PC-9 (cell line): Measurements from ENCODE around the gene SELENOI. TPM values are rescaled to one million over a fixed set of nuclear protein-coding genes. Genes with fewer than 3 reads are reported as not detected.

Source experiments
- BruUV-seq: library from RNA; stranded (reverse); fragments of 400-500 nt; replicated peaks from 2 replicates; lab custom pipeline; 2021; lab: Mats Ljungman, UMichigan
- CTCF ChIA-PET: fragments of 300-600 bp; sonication (Branson Sonifier 250); formaldehyde crosslinking; loops from one replicate; lab custom pipeline; 2022; ENCODE audit warnings: antibody characterized with exemption; lab: Charles Lee
- POLR2A ChIA-PET: fragments of 300-600 bp; sonication (Branson Sonifier 250); formaldehyde crosslinking; loops from one replicate; lab custom pipeline; 2022; ENCODE audit warnings: antibody characterized with exemption; ENCODE audit not compliant: unreplicated experiment; lab: Charles Lee
- DNase-seq, 2 experiments: peaks; one replicate each; pipeline versions ENCODE4 v3.0.0 to v3.0.0-alpha.2; 2015 to 2022; ENCODE audit warnings: mixed read lengths in 1 of 2
- H2AFZ ChIP-seq: fragments of 200-600 bp; sonication (generic); 2 replicates; pipeline ENCODE4 v1.8.1; 2017; ENCODE audit warnings: antibody characterized with exemption
- H3F3A ChIP-seq: fragments of 200-600 bp; sonication (generic); 2 replicates; pipeline ENCODE4 v1.8.1; 2017; ENCODE audit warnings: antibody characterized with exemption, mild to moderate bottlenecking, low read depth; ENCODE audit not compliant: insufficient read depth
- H3K27ac ChIP-seq: fragments of 200-600 bp; sonication (generic); 2 replicates; pipeline ENCODE4 v1.6.1; 2016; ENCODE audit warnings: mixed run types
- H3K27me3 ChIP-seq: fragments of 200-600 bp; sonication (generic); 2 replicates; pipeline ENCODE4 v1.6.1; 2016; ENCODE audit warnings: low read depth, mixed run types; ENCODE audit not compliant: insufficient read depth
- H3K36me3 ChIP-seq: fragments of 200-600 bp; sonication (generic); 2 replicates; pipeline ENCODE4 v1.6.1; 2016; ENCODE audit warnings: low read depth, mixed run types
- H3K4me1 ChIP-seq: fragments of 200-600 bp; sonication (generic); replicated peaks from 2 replicates; pipeline ENCODE4 v1.6.1; 2016; ENCODE audit warnings: mixed run types; ENCODE audit not compliant: insufficient read depth
- H3K4me2 ChIP-seq: fragments of 200-600 bp; sonication (generic); 2 replicates; pipeline ENCODE4 v1.6.1; 2017; ENCODE audit warnings: mixed run types
- H3K4me3 ChIP-seq: fragments of 200-600 bp; sonication (generic); 2 replicates; pipeline ENCODE4 v1.6.1; 2016; ENCODE audit warnings: mixed run types
- H3K79me2 ChIP-seq: fragments of 200-600 bp; sonication (generic); 2 replicates; pipeline ENCODE4 v1.6.1; 2017; ENCODE audit warnings: low read depth, mixed run types
- H3K9me2 ChIP-seq: fragments of 200-600 bp; sonication (generic); 2 replicates; pipeline ENCODE4 v1.8.1; 2017; ENCODE audit warnings: mild to moderate bottlenecking; ENCODE audit not compliant: insufficient read depth
- H3K9me3 ChIP-seq: fragments of 200-600 bp; sonication (generic); 2 replicates; pipeline ENCODE4 v1.8.1; 2016; ENCODE audit warnings: low read depth; ENCODE audit not compliant: insufficient read depth
- H4K20me1 ChIP-seq: fragments of 200-600 bp; sonication (generic); 2 replicates; pipeline ENCODE4 v1.8.1; 2017; ENCODE audit not compliant: insufficient read depth
- CTCF ChIP-seq: fragments of 200-600 bp; sonication (generic); conservative IDR thresholded peaks from 2 replicates; pipeline ENCODE4 v1.6.1; 2017; ENCODE audit warnings: mixed run types, antibody characterized with exemption, mild to moderate bottlenecking, moderate library complexity
- EZH2 ChIP-seq: fragments of 200-600 bp; sonication (generic); IDR thresholded peaks from 2 replicates; pipeline ENCODE4 v1.8.0; 2017; ENCODE audit warnings: antibody characterized with exemption, low read depth
- intact Hi-C: fragments of 100-400 bp; cut with micrococcal nuclease; formaldehyde crosslinking; loops from one replicate; pipeline ENCODE4 v1.10.0; 2022; ENCODE audit not compliant: unreplicated experiment
- total RNA-seq: library from RNA; stranded (reverse); gene quantifications from 2 replicates; pipeline ENCODE4 v1.2.3, GENCODE V29; 2021

Gene SELENOI
- total RNA-seq, 1 experiment from 2014 or later = 60.8 TPM

GRCh38 chr2:26421961-26422360 lies 76.0 kb downstream of the SELENOI start:
- Histone ChIP-seq H3K36me3 (no peaks in the 10 kb centered on the region), H3K9me3 (no peaks in the 10 kb centered on the region), H2AFZ (no peak overlapping the region), H3K79me2 (no peaks in the 10 kb centered on the region), H3K27me3 (no peaks in the 10 kb centered on the region), H3K4me2 (no peak overlapping the region), H3K27ac (no peak overlapping the region), H3K9me2 (no peaks in the 10 kb centered on the region), H3F3A (no peaks in the 10 kb centered on the region), H4K20me1 (no peaks in the 10 kb centered on the region), H3K4me3 (no peak overlapping the region), H3K4me1 (no peaks in the 10 kb centered on the region)
- ChIA-PET CTCF (interaction anchor here (0.7 kb wide), 1 partner anchor 151 kb away, joined by 9 read pairs; no protein-coding TSS in a partner anchor), POLR2A (interaction anchor here (0.6 to 0.7 kb wide), 2 partner anchors 76 to 185 kb away, joined by 3 read pairs; no protein-coding TSS in a partner anchor)
- BruUV-seq = no TSS peak
- TF ChIP-seq CTCF = no peak
- TF ChIP-seq EZH2 = no peak
- DNase-seq = no peak
- intact Hi-C loops = no loop called here

GRCh38 chr2:26422947-26423629 lies 77.1 kb downstream of the SELENOI start:
- Histone ChIP-seq H2AFZ (no peak overlapping the region), H3K4me2 (no peak overlapping the region), H3K9me2 (no peaks in the 10 kb centered on the region), H3K27ac (no peak overlapping the region), H4K20me1 (no peaks in the 10 kb centered on the region), H3K79me2 (no peaks in the 10 kb centered on the region), H3K4me1 (no peaks in the 10 kb centered on the region), H3K36me3 (no peaks in the 10 kb centered on the region), H3K27me3 (no peaks in the 10 kb centered on the region), H3F3A (no peaks in the 10 kb centered on the region), H3K9me3 (no peaks in the 10 kb centered on the region), H3K4me3 (no peak overlapping the region)
- TF ChIP-seq EZH2 (no peak), CTCF (no peak)
- ChIA-PET CTCF (no interaction called here), POLR2A (interaction anchor here (0.6 kb wide), 1 partner anchor 930 kb away, joined by 3 read pairs; no protein-coding TSS in a partner anchor)
- no peak for DNase-seq
- intact Hi-C loops = no loop called here
- no TSS peak for BruUV-seq

- H3K4me1 ChIP-seq = no peaks in the 10 kb centered on the region
- CTCF ChIA-PET = no interaction called here
- POLR2A ChIA-PET = interaction anchor here (0.6 kb wide), 1 partner anchor 930 kb away, joined by 3 read pairs; no protein-coding TSS in a partner anchor
These were observed 77.8 kb downstream of the SELENOI start for GRCh38 chr2:26423750-26424149.

More at GRCh38 chr2:26423750-26424149, 77.8 kb downstream of the SELENOI start:
- no peaks in the 10 kb centered on the region for H3K36me3 ChIP-seq
- H2AFZ ChIP-seq = no peak overlapping the region
- no peaks in the 10 kb centered on the region for H3K27me3 ChIP-seq
- DNase-seq = no peak
- TF ChIP-seq EZH2 = no peak
- TF ChIP-seq CTCF = no peak
- H3K4me2 ChIP-seq = no peak overlapping the region
- BruUV-seq = no TSS peak
- H3K79me2 ChIP-seq = no peaks in the 10 kb centered on the region
- H3K9me3 ChIP-seq = no peaks in the 10 kb centered on the region
- intact Hi-C loops = no loop called here
- no peaks in the 10 kb centered on the region for H3F3A ChIP-seq
- H3K9me2 ChIP-seq = no peaks in the 10 kb centered on the region
- no peaks in the 10 kb centered on the region for H4K20me1 ChIP-seq
- H3K27ac ChIP-seq = no peak overlapping the region
- no peak overlapping the region for H3K4me3 ChIP-seq
